SK-N-SH (cell line): ENCODE measurements around the gene NUP88. TPM values are rescaled to one million over a fixed set of nuclear protein-coding genes. Genes with fewer than 3 reads are reported as not detected.

ENCODE experiments used
- CTCF ChIA-PET: fragments of 300-600, 350-600 bp; formaldehyde crosslinking; extraction: SDS; loops from one replicate; lab custom pipeline; 2021; lab: Yijun Ruan, JAX
- POLR2A ChIA-PET: fragments of 350-600 bp; sonication (Branson Sonifier 250); formaldehyde crosslinking; extraction: SDS; loops from one replicate; lab custom pipeline; 2020; ENCODE audit warnings: antibody characterized with exemption, inconsistent platforms; lab: Yijun Ruan, JAX
- DNase-seq: peaks from one replicate; pipeline ENCODE4 v3.0.0; 2012
- H2AFZ ChIP-seq: fragments of 200-600 bp; sonication (generic); 2 replicates; pipeline ENCODE4 v1.8.1; 2016; ENCODE audit warnings: antibody characterized with exemption, mild to moderate bottlenecking, low read depth
- H3F3A ChIP-seq: fragments of 200-600 bp; sonication (generic); replicated peaks from 2 replicates; pipeline ENCODE3; 2016; ENCODE audit warnings: antibody characterized with exemption, mild to moderate bottlenecking; ENCODE audit not compliant: insufficient read depth
- H3K27ac ChIP-seq, 2 experiments: fragments of 200-500 bp in 1 of 2; fragments of 200-600 bp in 1 of 2; sonication (Bioruptor generic) in 1 of 2; sonication (generic), shearing (Covaris generic) in 1 of 2; 2 replicates each; pipeline versions ENCODE4 v1.5.1 to v1.6.1; 2014 to 2016; ENCODE audit warnings: low read depth in 2 of 2, inconsistent platforms in 1 of 2, low read length in 1 of 2, mild to moderate bottlenecking in 1 of 2, mixed read lengths in 1 of 2
- H3K27me3 ChIP-seq: fragments of 200-600 bp; sonication (generic), shearing (Covaris generic); 2 replicates; pipeline ENCODE4 v1.6.1; 2016; ENCODE audit warnings: mixed run types; ENCODE audit not compliant: insufficient read depth
- H3K36me3 ChIP-seq, 2 experiments: fragments of 200-500 bp in 1 of 2; fragments of 200-600 bp in 1 of 2; sonication (Bioruptor generic) in 1 of 2; sonication (generic) in 1 of 2; replicated peaks in 1 of 2; 2 replicates each; pipeline versions ENCODE3 to v1.5.1; 2014 to 2016; ENCODE audit warnings: low read length in 1 of 2, mild to moderate bottlenecking in 1 of 2; ENCODE audit not compliant: insufficient read depth in 2 of 2, control insufficient read depth in 1 of 2
- H3K4me1 ChIP-seq, 2 experiments: fragments of 200-500 bp in 1 of 2; fragments of 200-600 bp in 1 of 2; sonication (Bioruptor generic) in 1 of 2; sonication (generic), shearing (Covaris generic) in 1 of 2; 2 replicates each; pipeline versions ENCODE4 v1.5.1 to v1.6.1; 2014 to 2016; ENCODE audit warnings: low read depth in 1 of 2, low read length in 1 of 2, mixed run types in 1 of 2; ENCODE audit not compliant: insufficient read depth in 2 of 2, control insufficient read depth in 1 of 2
- H3K4me2 ChIP-seq: fragments of 200-600 bp; sonication (generic), shearing (Covaris generic); 2 replicates; pipeline ENCODE4 v1.6.1; 2017; ENCODE audit warnings: mixed run types
- H3K4me3 ChIP-seq, 2 experiments: fragments of 200-500 bp in 1 of 2; fragments of 200-600 bp in 1 of 2; sonication (Bioruptor generic) in 1 of 2; sonication (generic), shearing (Covaris generic) in 1 of 2; 2 replicates each; pipeline versions ENCODE4 v1.5.1 to v1.8.1; 2014 to 2016; ENCODE audit warnings: low read depth in 2 of 2, inconsistent platforms in 1 of 2, low read length in 1 of 2, mild to moderate bottlenecking in 1 of 2, mixed read lengths in 1 of 2, moderate library complexity in 1 of 2
- H3K79me2 ChIP-seq: fragments of 200-600 bp; sonication (generic); 2 replicates; pipeline ENCODE4 v1.8.1; 2017; ENCODE audit warnings: mild to moderate bottlenecking; ENCODE audit not compliant: insufficient read depth
- H3K9ac ChIP-seq: fragments of 200-600 bp; sonication (generic); 2 replicates; pipeline ENCODE4 v1.6.1; 2017; ENCODE audit warnings: mixed run types
- H3K9me2 ChIP-seq: fragments of 200-600 bp; sonication (generic); 2 replicates; pipeline ENCODE4 v1.6.1; 2017; ENCODE audit warnings: mixed run types
- H3K9me3 ChIP-seq: fragments of 200-600 bp; sonication (generic); 2 replicates; pipeline ENCODE4 v1.6.1; 2017; ENCODE audit warnings: mixed run types, mild to moderate bottlenecking, moderate library complexity
- H4K20me1 ChIP-seq: fragments of 200-600 bp; sonication (generic); 2 replicates; pipeline ENCODE4 v1.6.1; 2017; ENCODE audit warnings: mild to moderate bottlenecking, mixed run types; ENCODE audit not compliant: insufficient read depth
- EP300 ChIP-seq, 2 experiments: IDR thresholded peaks; 2 replicates each; pipeline versions ENCODE4 v1.4.0 to v1.6.1; 2012; ENCODE audit warnings: borderline replicate concordance in 1 of 2, low read depth in 1 of 2, low read length in 1 of 2
- EZH2phosphoT487 ChIP-seq: fragments of 200-600 bp; sonication (generic); IDR thresholded peaks from 2 replicates; pipeline ENCODE4 v1.6.1; 2017; ENCODE audit warnings: low read depth, mixed run types, mild to moderate bottlenecking, antibody characterized with exemption, moderate library complexity, borderline replicate concordance
- FOXM1 ChIP-seq: IDR thresholded peaks from 2 replicates; pipeline ENCODE4 v1.4.0; 2012; ENCODE audit warnings: low read depth, mild to moderate bottlenecking
- GABPA ChIP-seq: IDR thresholded peaks from 2 replicates; pipeline ENCODE4 v1.4.0; 2012; ENCODE audit warnings: low read depth, mild to moderate bottlenecking
- JUND ChIP-seq: IDR thresholded peaks from 2 replicates; pipeline ENCODE4 v1.4.0; 2012
- MAX ChIP-seq: IDR thresholded peaks from 2 replicates; pipeline ENCODE4 v1.4.0; 2012; ENCODE audit warnings: low read depth
- PBX3 ChIP-seq: IDR thresholded peaks from 2 replicates; pipeline ENCODE4; 2012
- RCOR1 ChIP-seq: fragments of 150-350 bp; IDR thresholded peaks from 2 replicates; pipeline ENCODE4 v1.6.1; 2017; ENCODE audit warnings: antibody characterized with exemption, low read length
- SIN3A ChIP-seq: IDR thresholded peaks from 2 replicates; pipeline ENCODE4 v1.6.1; 2012; ENCODE audit warnings: low read depth, mild to moderate bottlenecking, low read length, moderate library complexity, borderline replicate concordance
- SMC3 ChIP-seq: IDR thresholded peaks from 2 replicates; pipeline ENCODE4 v1.6.1; 2012; ENCODE audit warnings: low read depth, low read length, improper control_type of control experiment
- TAF1 ChIP-seq: IDR thresholded peaks from 2 replicates; pipeline ENCODE4 v1.6.1; 2012; ENCODE audit warnings: low read depth, mild to moderate bottlenecking, low read length, moderate library complexity, borderline replicate concordance
- USF1 ChIP-seq: IDR thresholded peaks from 2 replicates; pipeline ENCODE4 v1.4.0; 2012; ENCODE audit warnings: low read depth, borderline replicate concordance
- YY1 ChIP-seq: IDR thresholded peaks from 2 replicates; pipeline ENCODE4 v1.4.0; 2012; ENCODE audit warnings: low read depth, mild to moderate bottlenecking
- ZBTB33 ChIP-seq: IDR thresholded peaks from 2 replicates; pipeline ENCODE4 v1.4.0; 2012; ENCODE audit warnings: low read depth, borderline replicate concordance
- WGBS: methylation state at CpG from one replicate; pipeline ENCODE4 v1.1.6; 2017; ENCODE audit warnings: low lambda C conversion rate; 5-methylcytosine and 5-hydroxymethylcytosine counted together
- polyA plus RNA-seq, 3 experiments: library from polyadenylated mRNA; depleted of rRNA; stranded (reverse); fragments of >200 nt; gene quantifications; 2 replicates each; pipeline ENCODE4 v1.2.3, GENCODE V29; 2012

The NUP88 gene
- polyA plus RNA-seq, 1 of the 3 experiments (the other 2 are of a cell fraction), result 54.1 TPM

GRCh38 chr17:5416901-5417300 lies 2.6 kb downstream of the NUP88 start:
- WGBS, result 84% methylated on average over 2 of the region's 2 CpGs
- POLR2A ChIA-PET, result interaction anchor here (0.5 kb wide), 1 partner anchor 134 kb away, joined by 3 read pairs; no protein-coding TSS in a partner anchor

More at GRCh38 chr17:5416901-5417300, 2.6 kb downstream of the NUP88 start:
- H3K9me3 ChIP-seq, result no peaks in the 10 kb centered on the region
- no peak overlapping the region for H3K9ac ChIP-seq
- no peaks in the 10 kb centered on the region for H3K9me2 ChIP-seq
- H2AFZ ChIP-seq, result no peak overlapping the region
- H3K27me3 ChIP-seq, result no peaks in the 10 kb centered on the region
- peaks cover 19% of the 10 kb centered on the region for H3F3A ChIP-seq
- H3K4me3 ChIP-seq, result no peak overlapping the region
- CTCF ChIA-PET, result interaction anchor here (1.0 kb wide), 1 partner anchor 22 kb away, joined by 7 read pairs; the partner anchor contains the start of gene C1QBP
- TF ChIP-seq PBX3, result no peak
- no peak for TF ChIP-seq JUND
- no peak for TF ChIP-seq TAF1
- no peak for TF ChIP-seq EP300 (IDR thresholded peaks at IDR 0.05; ENCODE audit: borderline replicate concordance in 1 of 2, low read depth in 1 of 2, low read length in 1 of 2)
- no peak for TF ChIP-seq EZH2phosphoT487
- no peak for TF ChIP-seq SIN3A
- no peak for TF ChIP-seq ZBTB33
- TF ChIP-seq SMC3, result no peak
- no peak for TF ChIP-seq FOXM1
- no peak for TF ChIP-seq YY1
- TF ChIP-seq RCOR1, result no peak
- no peak for TF ChIP-seq USF1
- no peak for TF ChIP-seq GABPA
- no peak for TF ChIP-seq MAX
- no peak overlapping the region for H3K27ac ChIP-seq
- peaks cover 28 to 45% of the 10 kb centered on the region in 2 experiments for H3K36me3 ChIP-seq
- H3K79me2 ChIP-seq, result peaks cover 69% of the 10 kb centered on the region
- H3K4me2 ChIP-seq, result no peak overlapping the region
- peaks cover 5% of the 10 kb centered on the region; the same call in 1 of the 2 replicates for H4K20me1 ChIP-seq
- no peak for DNase-seq
- peaks cover 6 to 20% of the 10 kb centered on the region in 2 experiments for H3K4me1 ChIP-seq
